Nephron (organoid): ENCODE data around the gene ACOXL.

Experiments
- H3K27ac Mint-ChIP-seq, 3 experiments: 2 replicates each; pipeline ENCODE4 v1.8.0; 2020; ENCODE audit warnings: mixed read lengths in 3 of 3, mild to moderate bottlenecking in 2 of 3, moderate library complexity in 1 of 3
- H3K27me3 Mint-ChIP-seq: 2 replicates; pipeline ENCODE4 v1.8.0; 2021; ENCODE audit warnings: low read depth, mild to moderate bottlenecking, moderate library complexity, mixed read lengths
- H3K36me3 Mint-ChIP-seq: 2 replicates; pipeline ENCODE4 v1.8.0; 2020; ENCODE audit warnings: low read depth, mixed read lengths
- H3K4me1 Mint-ChIP-seq: 2 replicates; pipeline ENCODE4 v1.8.0; 2020; ENCODE audit warnings: mixed read lengths
- H3K4me3 Mint-ChIP-seq, 3 experiments: 2 replicates each; pipeline ENCODE4 v1.8.0; 2020; ENCODE audit warnings: mild to moderate bottlenecking in 3 of 3, mixed read lengths in 3 of 3, moderate library complexity in 2 of 3
- H3K9me3 Mint-ChIP-seq: 2 replicates; pipeline ENCODE4 v1.8.0; 2020; ENCODE audit warnings: mixed read lengths
- TF ChIP-seq, protein P1 (sequence below), 3 experiments: fragments of 200-600 bp; sonication (generic); IDR thresholded peaks; one replicate each; pipeline ENCODE4 v1.5.0; 2021; ENCODE audit warnings: antibody characterized with exemption in 3 of 3; ENCODE audit not compliant: unreplicated experiment in 3 of 3

Gene ACOXL

DNA sequence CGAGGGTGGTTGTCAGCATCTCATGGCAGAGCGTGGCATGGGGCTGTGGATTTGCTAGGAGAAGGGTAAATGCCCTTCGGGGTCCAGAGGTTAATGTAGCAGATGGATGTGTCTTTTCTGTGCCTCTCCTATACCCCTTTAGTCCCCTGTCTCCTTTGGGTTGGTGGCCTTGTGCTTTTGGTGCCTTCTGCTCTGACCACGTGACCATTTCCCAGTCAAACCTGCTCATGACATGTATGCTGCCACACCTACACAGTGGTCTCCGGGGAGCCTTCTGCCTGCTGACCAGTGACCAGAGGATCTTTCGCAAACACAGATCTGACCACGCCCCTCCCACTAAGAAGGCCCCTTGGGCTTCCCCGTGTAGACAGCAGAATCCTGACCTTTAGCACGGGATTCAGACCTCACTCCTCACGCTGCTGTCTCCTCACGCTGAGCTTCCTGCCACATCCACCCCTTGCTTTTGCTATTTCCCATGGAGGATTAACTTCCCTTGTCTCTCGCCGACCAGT is 116.2 kb downstream of the ACOXL start:
- no peaks in the 10 kb centered on the region for H3K36me3 Mint-ChIP-seq
- peaks cover 45% of the 10 kb centered on the region for H3K4me1 Mint-ChIP-seq
- H3K27ac Mint-ChIP-seq: no peak overlapping the region
- TF ChIP-seq, protein P1, sequence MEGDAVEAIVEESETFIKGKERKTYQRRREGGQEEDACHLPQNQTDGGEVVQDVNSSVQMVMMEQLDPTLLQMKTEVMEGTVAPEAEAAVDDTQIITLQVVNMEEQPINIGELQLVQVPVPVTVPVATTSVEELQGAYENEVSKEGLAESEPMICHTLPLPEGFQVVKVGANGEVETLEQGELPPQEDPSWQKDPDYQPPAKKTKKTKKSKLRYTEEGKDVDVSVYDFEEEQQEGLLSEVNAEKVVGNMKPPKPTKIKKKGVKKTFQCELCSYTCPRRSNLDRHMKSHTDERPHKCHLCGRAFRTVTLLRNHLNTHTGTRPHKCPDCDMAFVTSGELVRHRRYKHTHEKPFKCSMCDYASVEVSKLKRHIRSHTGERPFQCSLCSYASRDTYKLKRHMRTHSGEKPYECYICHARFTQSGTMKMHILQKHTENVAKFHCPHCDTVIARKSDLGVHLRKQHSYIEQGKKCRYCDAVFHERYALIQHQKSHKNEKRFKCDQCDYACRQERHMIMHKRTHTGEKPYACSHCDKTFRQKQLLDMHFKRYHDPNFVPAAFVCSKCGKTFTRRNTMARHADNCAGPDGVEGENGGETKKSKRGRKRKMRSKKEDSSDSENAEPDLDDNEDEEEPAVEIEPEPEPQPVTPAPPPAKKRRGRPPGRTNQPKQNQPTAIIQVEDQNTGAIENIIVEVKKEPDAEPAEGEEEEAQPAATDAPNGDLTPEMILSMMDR (IDR thresholded peaks at IDR 0.05; ENCODE audit: unreplicated experiment in 3 of 3): no peak
- peaks cover 11% of the 10 kb centered on the region for H3K27me3 Mint-ChIP-seq
- no peak overlapping the region for H3K4me3 Mint-ChIP-seq
- H3K9me3 Mint-ChIP-seq: no peaks in the 10 kb centered on the region

DNA sequence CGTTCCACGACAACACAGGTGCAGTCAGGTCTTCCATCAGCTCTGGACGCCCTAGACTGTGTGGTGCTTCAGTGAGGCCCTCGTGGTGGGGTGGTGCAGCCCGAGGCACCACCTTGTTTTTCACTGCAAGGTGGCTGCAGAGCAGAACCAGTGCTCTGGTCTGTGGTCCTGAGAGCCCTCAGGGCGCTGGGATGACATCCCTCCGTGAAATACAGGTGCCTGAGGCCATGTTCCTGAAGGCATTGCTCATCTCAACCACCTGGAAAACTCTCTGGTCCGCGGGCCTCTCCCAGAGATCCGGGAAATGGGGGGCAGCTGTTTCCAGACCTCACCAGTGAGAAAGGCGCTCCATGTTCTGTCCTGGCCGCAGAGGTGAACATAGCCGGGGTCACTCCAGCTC is 119.2 kb downstream of the ACOXL start:
- TF ChIP-seq, protein P1 (IDR thresholded peaks at IDR 0.05; ENCODE audit: unreplicated experiment in 3 of 3): no peak
- Mint-ChIP-seq H3K27me3 (peaks cover 6% of the 10 kb centered on the region), H3K4me1 (peaks cover 26% of the 10 kb centered on the region), H3K27ac (no peak overlapping the region), H3K36me3 (no peaks in the 10 kb centered on the region), H3K9me3 (no peaks in the 10 kb centered on the region), H3K4me3 (no peak overlapping the region)

DNA sequence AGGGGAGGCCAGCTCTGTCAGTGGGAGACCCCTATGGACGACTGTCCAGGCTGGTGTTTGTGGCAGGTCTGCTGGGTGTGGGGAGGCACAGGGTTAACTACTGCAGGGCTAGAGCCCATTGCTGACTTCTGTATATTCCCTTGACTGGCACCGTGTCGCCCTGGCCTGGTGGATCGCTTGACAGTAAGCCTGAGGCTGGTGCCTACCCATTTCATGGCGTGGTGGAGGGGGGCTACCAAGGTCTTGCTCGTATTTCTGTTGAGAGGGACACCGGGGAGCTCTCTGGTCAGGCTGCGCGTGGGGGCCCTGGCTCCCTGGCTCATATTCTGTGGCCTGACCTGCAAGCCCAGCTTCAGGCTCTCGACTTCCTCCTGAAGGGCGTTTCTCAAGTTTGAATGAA is 119.7 kb downstream of the ACOXL start:
- Mint-ChIP-seq H3K27ac (no peak overlapping the region), H3K4me3 (no peak overlapping the region), H3K4me1 (peaks cover 21% of the 10 kb centered on the region), H3K27me3 (peaks cover 3% of the 10 kb centered on the region), H3K9me3 (no peaks in the 10 kb centered on the region), H3K36me3 (no peaks in the 10 kb centered on the region)
- TF ChIP-seq, protein P1 (IDR thresholded peaks at IDR 0.05; ENCODE audit: unreplicated experiment in 3 of 3): no peak

DNA sequence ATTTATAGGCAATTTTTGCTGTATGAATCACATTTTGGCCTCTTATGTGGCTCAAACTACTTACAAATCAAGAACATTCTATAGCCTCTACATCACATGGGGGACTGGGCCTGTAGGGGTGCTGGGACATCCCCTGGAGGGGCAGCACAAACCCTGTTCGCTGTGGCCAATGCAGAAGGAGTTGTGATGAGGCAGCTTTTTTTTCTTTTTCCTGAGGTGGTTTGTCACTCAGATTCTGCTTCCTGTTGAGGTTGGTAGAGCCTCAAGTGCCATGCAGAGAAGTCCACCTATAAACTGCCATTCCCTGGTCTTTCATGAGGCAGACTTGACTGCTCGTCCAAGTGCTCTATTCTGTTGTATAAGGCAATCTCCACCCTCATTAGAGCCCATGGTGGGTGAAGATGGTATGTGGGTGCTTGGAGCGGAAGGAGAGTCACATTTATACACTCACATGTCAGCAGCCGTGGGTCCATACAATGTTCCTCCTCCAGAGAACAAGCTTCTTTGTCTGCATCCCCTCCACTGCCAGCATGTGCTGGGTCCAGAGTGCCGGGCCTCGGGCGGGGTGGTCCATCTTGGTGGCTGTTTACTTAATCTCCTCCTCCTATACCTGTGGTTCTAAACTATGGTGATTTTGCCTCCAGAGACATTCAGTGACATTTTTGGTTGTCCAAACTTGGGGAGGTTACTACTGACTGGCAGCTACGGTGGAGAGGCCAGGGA is 120.3 kb downstream of the ACOXL start:
- Mint-ChIP-seq H3K36me3 (no peaks in the 10 kb centered on the region), H3K4me3 (no peak overlapping the region), H3K27me3 (peaks cover under 1% of the 10 kb centered on the region), H3K4me1 (peaks cover 18% of the 10 kb centered on the region), H3K9me3 (no peaks in the 10 kb centered on the region), H3K27ac (no peak overlapping the region)
- TF ChIP-seq, protein P1 (IDR thresholded peaks at IDR 0.05; ENCODE audit: unreplicated experiment in 3 of 3): no peak

DNA sequence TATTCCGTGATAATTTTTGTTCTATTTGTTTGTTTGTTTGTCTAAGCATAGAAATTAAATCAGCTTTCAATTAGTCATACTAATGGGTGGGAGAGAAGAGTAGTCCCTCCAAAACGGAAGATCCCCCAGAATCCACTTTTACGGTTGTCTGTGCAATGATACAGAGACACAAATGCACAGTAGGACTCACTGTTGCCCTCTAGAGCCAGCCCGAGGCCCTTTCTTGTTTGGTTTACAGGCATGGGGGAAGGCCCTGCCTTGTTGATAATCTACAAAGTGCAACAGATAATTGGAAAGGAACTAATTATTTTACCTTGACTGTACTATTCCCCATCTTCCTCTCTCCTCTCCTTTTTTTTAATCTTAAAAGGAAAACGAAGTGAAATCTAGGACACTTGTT is 121.1 kb downstream of the ACOXL start:
- Mint-ChIP-seq H3K9me3 (no peaks in the 10 kb centered on the region), H3K4me1 (peaks cover 23% of the 10 kb centered on the region), H3K4me3 (no peak overlapping the region), H3K36me3 (no peaks in the 10 kb centered on the region), H3K27ac (no peak overlapping the region), H3K27me3 (no peaks in the 10 kb centered on the region)
- TF ChIP-seq, protein P1 (IDR thresholded peaks at IDR 0.05; ENCODE audit: unreplicated experiment in 3 of 3): peak; percentile 31 to 43 (median 39)

DNA sequence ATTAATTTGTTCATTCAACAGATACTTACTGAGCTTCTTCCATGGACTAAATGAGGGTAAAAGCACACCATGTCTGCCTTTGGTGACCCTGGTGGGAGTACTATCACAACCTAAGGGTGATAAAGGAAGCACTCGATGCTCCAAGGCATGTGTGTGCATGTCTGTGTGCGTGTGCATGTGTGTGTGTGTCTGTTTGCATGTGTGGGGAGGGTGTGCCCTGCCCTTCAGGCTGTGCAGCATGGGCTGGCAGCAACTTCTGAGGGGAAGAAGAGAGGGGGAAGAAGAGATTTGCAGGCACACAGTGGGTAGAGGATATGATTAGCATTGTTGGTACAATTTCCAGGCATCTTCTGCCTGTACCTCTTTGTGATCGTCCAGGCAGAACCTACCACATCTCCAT is 121.6 kb downstream of the ACOXL start:
- TF ChIP-seq, protein P1 (IDR thresholded peaks at IDR 0.05; ENCODE audit: unreplicated experiment in 3 of 3): no peak
- Mint-ChIP-seq H3K4me3 (no peak overlapping the region), H3K4me1 (peaks cover 24% of the 10 kb centered on the region), H3K9me3 (no peaks in the 10 kb centered on the region), H3K27ac (no peak overlapping the region), H3K27me3 (no peaks in the 10 kb centered on the region), H3K36me3 (no peaks in the 10 kb centered on the region)
